Measurements from ENCODE around the gene PTPRK.

The PTPRK gene

DNA sequence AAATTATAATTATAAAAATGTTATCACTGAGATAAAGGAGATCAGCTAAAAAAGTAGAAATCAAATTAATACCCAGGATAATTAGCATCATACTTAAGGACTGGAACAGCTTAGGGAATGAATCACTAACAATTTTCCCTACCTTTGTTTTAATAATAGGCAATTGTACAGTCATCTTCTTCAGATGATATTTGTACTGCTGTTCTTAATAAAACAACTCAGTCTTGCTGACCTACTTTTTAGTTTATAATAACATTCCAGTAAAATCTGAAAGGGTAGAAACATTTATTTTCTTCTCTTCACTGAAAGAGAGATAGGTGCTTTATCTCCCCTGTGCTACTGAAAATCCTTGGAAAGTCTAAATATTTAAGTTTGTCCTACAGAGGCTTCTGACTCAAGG, 348.3 kb downstream of the PTPRK start:
- DNase-seq: no peak

DNA sequence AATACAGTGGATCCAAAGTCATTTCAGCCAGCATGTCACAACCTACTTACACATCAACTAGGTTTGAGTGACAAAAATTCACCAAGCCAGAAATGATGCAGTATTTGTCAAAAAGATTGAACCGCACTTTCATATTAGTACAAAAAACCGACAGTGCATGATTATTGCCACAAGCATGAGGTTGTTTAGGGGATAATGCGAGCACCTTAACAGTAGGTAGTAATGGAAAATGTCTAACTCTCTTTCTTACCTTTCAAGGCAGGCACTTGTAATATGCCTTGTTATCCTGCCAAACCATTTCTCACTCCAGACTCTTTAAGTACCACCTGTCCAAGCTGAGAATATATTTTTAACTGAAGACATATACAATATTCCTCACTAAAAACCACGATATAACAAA, 349.2 kb downstream of the PTPRK start:
- no peak for DNase-seq

DNA sequence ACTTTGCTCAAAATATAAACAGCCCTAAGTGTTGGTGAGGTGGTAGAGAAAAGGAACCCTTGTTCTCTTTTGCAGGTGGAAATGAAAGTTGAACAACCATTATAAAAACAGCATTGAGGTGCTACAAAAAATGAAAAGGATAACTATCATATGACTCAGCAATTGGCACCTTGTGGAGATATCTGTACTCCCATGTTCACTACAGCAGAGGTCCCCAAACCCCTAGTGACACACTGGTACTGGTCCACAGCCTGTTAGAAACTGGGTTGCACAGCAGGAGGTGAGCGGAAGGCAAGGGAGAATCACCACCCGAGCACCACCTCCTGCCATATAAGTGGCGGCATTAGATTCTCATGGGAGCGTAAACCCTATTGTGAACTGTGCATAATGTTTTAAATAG, 352.2 kb downstream of the PTPRK start:
- no peak for DNase-seq

DNA sequence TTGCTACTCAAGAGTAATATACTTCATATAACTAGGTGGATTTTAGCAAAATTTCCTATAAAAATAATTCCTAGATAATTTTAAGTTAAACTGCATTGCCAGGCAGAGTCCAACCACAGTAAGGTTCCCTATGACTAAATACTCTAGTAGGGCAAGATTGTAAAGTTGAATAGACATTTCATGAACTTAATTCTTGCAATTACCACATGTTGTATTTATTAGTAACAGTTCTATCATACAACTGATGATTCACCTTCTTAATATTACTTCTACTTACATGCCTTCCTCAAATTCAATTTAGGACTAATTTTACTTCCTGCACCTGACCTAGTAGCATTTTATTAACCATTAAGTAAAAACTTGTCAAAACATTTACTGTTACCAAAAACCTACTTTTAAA, 352.8 kb downstream of the PTPRK start:
- no peak for DNase-seq

DNA sequence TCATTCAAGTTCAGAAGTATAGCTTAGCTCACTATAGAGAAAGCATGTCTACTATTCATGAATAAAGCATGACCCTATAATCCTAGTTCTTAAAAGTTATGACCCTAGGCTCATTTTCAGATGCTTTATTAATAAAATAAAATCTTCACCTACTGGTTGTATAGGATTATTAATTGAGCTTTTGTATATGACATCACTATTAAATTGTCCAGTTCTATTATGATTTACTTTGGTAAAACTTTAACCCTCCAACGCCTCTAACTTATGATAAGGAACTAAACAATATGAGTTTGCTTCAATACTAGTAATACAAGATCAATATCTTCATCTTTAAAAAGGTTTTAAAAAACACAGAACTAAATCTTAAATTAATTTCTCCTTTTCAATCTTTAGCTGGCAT, 356.1 kb downstream of the PTPRK start:
- DNase-seq: no peak

DNA sequence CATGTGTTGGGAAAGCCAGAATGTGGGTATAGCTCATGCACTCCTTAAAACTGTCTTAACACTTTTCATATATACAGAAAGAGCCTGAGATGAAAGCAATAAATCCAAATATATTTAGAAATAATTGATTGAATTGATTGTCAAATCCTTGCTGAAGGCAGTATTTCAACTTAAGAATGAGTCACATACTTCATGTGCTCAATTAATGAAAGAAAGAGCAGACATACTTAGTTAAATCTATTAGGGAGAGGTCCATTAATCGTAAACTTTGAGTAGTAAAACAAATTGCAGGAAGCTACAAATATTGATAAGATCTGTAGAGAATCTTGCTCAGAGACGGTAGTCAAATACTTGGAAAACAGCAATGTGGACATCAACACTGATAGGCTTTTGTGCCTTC, 358.0 kb downstream of the PTPRK start:
- DNase-seq: no peak

DNA sequence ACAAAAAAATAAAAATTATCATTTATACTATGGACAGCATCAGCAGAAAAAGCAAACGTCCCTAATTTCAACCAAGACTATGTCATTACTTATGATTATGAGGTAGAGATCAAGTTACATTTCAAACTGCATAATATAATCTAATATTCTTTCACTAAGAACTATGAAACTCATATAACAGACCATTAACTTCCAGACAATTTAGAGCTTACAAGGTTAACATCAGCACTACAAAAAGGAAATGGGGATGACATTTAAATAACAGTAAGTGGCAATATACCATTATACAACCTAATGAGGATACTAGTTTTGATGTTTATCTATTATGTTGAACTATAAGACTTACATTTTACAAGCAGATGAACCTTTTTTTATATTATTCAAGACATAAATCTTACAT, 358.6 kb downstream of the PTPRK start:
- no peak for DNase-seq

DNA sequence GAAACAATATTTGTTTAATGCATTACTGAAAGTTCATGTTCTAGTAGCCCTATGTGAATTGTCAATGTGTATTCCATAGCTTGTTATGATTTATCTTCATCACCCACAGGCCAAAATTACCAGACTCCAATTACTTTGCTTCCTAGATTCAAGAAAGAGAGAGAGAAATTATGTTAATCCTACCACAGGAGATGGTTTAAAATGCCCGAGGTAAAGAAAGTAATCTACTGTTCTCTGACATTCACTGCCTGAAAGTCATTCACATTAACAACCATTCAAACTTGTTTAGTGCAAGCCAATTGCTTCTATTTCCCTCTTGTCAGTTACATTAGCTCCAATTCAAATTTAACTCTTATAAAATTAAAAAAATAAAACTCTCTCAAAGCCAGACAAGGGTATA, 359.1 kb downstream of the PTPRK start:
- DNase-seq: no peak

DNA sequence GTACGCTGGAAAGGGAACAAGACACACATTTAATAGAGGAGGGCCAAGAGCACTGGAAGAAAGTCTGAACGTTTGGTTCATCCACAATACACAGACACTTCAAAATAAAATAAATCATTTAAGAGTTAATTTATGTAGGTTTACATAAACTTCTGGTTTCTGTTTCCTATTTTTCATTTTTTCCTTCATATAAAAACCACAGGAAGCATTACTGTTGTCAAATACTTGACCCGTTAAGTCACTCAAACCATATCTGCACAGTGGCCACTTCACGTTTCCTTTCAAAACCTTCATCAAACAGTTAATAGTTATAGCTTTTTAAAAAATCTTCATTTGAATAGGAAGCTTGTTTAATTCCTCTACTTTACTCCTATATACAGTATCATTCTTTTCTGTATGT, 361.9 kb downstream of the PTPRK start:
- DNase-seq: no peak

DNA sequence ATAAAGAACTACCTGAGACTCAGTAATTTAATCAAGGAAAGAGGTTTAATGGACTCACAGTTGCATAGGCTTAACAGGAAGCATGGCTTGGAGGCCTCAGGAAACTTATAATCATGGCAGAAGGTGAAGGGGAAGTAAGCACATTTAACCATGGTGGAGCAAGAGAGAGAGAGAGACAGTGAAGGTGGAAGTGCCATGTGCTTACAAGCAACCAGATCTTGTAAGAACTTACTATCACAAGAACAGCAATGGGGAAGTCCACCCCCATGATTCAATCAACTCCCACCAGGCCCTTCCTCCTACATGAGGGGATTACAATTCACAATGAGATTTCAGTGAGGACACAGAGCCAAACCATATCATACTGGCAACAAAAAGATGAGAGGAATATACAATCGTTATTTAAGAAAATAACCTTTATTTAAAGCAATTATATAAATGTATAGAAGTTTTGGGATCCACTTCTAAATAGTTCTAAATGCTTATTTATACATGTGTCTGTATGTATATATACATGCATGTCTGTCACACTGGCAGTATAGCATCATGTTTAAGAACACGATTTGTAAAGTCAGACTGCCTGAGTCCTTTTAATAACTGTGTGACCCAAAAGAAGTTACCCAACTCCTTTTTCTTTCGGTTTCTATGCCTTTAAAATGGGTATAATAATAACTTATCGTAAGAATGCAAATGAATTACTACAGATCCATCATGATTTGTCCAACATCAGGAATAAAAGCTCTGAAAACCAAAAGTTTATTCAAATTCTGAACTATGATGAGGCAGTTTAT, 363.9 kb downstream of the PTPRK start:
- DNase-seq: no peak

DNA sequence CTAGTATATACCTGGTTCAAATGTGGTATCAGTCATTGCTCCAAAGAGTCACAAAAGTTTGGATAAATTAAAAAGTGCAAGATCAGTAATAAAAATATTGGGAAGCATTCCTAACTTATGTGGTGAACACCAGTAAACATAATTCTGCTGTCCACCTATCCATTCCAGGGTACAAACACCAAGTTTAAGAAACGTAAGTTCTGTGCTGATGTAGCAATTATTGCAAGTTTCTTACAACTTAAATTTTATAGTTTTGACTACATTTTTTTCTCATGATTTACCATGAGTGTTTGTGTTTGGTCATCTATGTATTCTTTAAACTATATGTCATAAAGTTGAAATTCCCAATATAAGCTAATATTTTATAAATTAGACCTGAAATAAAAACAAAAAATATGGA, 364.6 kb downstream of the PTPRK start:
- DNase-seq: no peak

DNA sequence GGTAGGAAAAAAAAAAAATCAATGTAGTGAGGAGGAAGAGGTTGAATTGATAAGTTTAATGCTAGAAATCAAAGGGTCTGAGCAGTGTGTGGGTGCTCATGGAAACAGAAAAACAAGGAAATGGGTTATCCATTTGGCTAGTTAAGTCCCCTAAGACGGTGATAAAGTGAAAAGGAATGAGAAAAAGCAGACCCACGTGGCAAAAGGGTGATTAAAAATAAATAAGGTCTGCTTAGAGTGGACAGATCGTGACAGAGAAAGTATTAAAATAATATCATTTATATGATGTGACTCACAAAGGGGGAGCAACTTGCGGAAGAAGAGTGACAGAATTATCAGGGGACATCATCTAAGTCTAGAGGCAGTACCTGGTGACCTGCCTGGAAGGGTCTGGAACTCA, 367.8 kb downstream of the PTPRK start:
- no peak for DNase-seq

DNA sequence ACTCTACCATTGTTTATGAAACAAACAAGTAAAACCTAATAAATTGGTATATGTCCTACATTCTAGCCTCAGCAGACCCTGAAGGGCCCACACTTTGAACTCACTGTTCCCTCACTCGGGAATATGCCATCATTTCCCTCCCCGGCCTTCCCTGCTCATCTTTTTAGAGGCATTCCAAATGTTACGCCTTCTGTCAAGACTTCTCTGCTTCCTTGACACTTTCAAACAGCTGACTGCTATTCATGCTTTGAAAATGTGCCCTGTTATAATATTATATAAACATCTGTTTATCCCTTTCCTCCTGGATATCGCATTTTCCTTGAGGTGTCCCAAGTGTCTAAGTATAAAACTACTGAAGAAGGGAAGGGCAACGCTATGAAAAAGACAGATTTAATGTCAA, 370.0 kb downstream of the PTPRK start:
- no peak for DNase-seq

DNA sequence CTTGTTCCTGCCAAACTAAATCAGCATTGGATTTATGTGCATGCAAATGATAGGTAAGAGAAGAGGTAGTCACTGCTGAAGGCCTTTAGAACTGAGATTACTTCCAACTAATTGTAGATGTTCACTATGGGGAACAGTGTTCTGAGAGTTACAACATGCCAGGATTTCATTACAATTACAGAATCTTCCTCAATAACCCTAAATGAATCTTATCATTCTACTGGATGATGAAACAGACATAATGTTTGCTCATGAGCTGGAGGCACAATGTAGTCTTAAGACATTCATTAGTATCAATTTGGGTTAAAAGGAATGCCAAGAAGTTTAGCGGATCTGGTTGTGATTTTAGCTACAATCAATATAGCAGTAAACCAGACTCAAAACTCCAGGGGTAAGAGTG, 370.6 kb downstream of the PTPRK start:
- DNase-seq: no peak

DNA sequence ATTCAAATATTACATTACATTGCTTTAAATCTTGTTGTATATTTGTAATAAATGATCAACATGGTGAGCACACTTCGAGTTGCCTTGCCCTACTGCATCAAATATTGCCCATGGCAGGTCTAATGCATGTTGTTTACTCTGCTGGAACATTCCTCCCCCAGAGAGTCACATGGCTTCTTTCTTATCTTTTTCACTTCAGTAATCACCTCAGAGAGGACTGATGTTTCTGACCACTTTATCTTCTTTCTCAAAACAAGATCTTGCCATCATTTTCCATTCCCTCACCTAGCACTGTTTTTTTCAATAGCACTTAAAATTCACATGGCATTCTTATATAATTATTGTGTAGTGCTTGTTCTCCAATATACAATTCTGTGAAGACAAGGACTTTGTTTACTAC, 376.1 kb downstream of the PTPRK start:
- DNase-seq: no peak

DNA sequence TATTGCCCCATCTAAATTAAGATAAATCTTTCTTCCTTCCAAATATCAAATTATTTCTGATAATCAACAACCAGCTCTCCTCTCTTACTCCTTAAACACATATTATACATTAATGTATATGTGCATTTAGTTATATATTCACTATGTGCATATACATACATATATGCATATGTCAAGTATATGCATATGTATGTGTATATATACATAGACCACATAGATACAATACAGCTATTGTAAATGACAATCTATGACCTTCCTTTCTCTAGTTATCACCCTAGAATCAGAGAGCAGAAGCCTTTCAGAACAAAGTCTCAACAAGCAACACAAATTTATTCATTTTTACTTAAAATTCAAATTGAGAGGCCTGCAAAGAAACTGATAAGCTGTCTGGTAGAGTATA, 378.5 kb downstream of the PTPRK start:
- DNase-seq: no peak

DNA sequence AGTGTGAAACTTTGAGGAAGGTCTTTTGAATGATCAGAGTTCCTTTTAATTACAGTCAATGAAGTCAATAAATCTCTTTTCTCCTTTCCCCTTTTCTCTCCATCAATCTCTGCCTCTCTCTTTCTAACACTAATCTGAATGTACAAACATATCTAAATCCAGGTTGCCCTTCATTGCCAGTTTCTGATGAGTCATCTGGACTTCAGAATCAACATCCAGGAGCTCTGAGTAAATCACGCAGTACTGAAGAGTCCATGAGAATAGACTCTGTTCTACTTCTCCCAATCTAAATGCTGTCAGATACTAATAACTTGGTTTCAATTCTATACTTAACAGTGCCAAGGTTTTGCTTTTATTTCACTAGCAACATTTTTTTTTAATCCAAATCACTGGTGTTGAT, 380.9 kb downstream of the PTPRK start:
- no peak for DNase-seq

DNA sequence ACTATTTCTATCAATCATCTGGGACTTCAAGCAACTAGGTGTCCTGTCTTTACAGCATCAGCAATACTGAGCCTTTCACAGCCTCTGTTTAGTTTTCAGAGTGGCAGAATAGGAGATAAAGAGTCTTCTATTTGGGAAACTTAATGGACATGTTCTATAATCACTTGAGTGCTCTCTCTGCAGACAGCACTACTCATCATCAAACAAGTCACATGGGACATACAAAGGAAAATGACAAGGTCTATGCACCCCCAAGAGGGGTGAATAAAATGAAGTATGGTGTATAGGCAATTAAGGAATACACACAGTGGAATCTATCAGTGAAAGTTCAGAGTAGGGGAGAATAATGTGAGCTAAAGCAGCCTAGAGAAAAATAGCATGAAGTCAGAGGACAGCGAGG, 381.7 kb downstream of the PTPRK start:
- no peak for DNase-seq

DNA sequence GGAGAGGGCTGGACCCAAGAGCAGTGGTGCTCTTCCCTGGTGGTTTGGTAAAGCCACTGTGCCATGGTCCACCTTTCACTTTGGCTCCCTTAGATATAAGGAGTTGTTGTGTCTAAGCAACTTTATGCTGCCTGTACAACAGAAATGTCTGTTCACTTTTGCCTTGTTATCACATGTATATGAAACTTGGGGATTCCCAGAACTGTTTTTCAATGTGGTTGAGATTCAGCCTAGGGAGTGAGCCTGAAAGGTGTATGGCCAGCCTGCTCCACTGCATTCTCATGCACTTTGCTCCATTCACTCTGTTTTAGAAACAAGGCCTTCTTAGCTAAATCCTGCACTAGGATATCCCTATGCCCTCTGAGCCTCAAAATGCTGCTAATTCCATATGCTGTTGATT, 385.1 kb downstream of the PTPRK start:
- no peak for DNase-seq

DNA sequence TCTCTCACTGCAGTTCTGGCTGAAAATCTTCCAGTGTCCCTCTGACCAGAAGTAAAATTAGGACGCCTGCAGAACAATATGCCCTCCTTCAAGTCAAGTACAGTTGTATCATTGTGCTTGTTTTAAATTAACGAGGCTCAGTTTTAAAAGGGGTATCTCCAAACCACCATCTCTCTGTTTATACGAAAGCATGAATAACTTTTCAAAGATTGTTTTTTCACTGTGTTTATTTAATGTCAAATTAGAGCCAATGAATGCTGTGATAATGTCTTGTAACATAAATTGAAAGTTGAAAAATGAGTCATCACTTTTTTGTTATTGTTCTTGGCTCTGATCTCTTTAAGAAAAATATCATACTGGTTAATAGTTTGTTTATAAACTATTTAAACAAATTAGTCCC, 388.8 kb downstream of the PTPRK start:
- no peak for DNase-seq

DNA sequence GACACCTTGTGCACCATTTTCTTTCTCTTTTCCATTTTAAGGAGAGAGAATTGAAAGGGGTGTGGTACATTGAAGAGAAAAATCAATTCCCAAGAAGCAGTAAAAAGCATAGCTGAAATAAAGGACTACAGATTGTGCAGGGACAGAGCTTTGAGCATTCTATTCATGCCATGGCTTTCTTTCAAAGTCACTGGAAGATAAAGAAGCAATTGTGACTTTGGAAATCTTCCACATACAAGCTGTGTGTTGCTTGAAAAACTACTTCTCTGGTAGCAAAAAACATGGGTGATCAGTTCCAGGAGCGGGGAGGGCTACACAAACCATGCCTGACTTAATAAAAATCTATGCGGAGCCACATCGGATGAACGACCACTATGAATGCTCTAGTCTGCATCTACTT, 389.4 kb downstream of the PTPRK start:
- DNase-seq: no peak

DNA sequence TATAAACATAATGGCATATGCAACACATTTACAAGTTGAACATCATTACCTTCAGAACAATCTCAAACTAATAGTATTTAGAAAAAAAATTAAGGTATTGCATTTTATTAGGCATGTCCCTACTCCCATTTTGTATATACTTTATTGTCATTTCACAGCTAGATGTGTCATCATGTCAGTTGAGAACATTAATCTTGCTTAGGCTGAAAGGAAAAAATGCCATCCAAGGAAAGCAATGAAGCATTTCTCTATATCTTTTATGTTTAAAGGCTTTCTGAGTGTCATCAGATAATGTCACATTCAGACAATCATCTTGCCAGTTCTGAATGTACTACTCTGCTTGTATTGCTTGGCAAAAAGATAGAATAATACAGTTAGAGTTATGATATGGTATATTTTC, 390.7 kb downstream of the PTPRK start:
- no peak for DNase-seq

DNA sequence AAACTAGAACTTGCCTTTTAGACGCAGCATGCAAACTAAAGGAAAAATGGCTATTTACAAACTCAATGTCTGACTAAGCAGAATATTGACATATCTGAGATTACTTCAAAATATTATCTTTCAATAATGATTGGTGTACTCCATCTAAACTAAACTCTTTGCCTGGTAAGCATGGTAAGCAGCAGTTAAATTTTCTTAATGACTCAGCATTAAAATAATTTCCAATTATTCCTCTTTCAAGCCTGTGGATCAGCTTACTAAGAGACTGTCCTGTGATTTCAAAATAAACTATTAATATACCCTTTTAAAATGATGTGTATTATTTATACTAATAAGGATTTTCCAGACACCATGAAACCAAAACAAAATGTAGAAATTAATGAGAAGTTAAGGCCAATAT, 392.7 kb downstream of the PTPRK start:
- no peak for DNase-seq

DNA sequence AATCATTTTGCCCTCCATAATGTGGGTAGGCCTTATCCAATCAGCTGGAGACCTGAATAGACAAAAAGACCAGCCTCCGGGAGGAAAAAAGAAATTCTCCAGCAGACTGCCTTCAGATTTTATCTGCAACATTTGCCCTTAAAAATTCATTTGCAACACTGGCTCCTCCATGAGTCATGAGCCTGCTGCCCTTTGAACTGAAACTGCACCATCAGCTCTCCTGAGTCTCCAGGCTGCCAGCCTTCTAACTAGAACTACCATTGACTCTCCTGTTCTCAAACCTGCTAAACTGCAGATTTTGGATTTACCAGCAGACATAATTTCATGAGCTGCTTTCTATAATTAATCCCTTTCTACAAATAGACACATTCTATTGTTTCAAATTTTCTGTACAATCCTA, 395.7 kb downstream of the PTPRK start:
- no peak for DNase-seq

DNA sequence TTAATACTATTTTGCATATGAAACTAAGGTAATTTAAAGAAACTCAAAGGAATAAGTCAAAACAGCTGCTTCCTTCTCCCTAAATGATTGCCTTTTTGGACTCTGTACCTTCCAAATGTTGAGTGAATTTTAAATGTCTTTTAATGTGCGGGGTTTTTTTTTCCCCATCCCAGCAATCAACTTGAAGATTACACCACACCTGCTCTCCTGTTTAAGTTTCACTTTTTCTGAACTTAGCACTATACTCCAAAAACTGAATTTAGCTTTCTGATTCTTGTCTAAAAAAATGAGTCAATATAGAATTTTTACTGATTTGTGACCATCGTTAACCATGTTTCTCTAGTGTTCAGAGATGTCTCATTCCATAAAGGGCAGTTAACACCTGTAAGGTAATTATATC, 398.8 kb downstream of the PTPRK start:
- no peak for DNase-seq

DNA sequence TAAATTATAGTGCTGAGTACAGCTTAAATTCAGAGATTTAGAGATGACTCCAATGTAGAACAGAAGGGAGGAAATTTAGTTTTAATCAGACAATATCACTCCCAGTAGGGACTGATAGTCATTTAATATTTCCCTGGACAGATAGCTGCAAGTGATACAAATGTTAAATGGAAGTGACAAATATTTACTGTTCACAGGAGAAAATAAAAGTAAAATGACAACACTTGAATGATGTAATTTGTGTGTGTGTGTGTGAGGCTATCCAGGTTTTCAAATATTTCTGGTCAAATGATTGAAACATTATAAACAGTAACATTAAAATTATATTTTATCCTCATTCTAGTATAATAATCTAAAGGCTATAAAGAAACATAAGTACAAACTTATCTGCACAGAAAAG, 399.2 kb downstream of the PTPRK start:
- no peak for DNase-seq

Measured in activated CD8-positive, alpha-beta memory T cell treated with anti-CD3 and anti-CD28 coated beads, Interleukin-2, amount 50 U/mL, for 4 hours (primary cell).